ENCODE data around the gene KLHL3. TPM values are rescaled to one million over a fixed set of nuclear protein-coding genes. Genes with fewer than 3 reads are reported as not detected.

Gene KLHL3
- total RNA-seq, 1 experiment from 2014 or later, result 3.5 TPM

GRCh38 chr5:137754188-137754960 lies 18.5 kb upstream of the KLHL3 start, which contains the start of gene HNRNPA0:
Gene HNRNPA0, minus strand, starts transcription at chr5:137754363. Its CDS starts 297 bp downstream, at chr5:137754066.
- no peaks in the 10 kb centered on the region for H3K27me3 Mint-ChIP-seq (ENCODE audit: insufficient read depth, unreplicated experiment)
- H3K4me3 Mint-ChIP-seq (ENCODE audit: unreplicated experiment), result peak within 1 kb of the TSS; percentile 97
- no peaks in the 10 kb centered on the region for H3K4me1 Mint-ChIP-seq (ENCODE audit: low read depth, unreplicated experiment)
- Histone ChIP-seq H3K27me3 (replicated peaks; ENCODE audit: control insufficient read depth, insufficient read depth, low read length) (no peaks in the 10 kb centered on the region), H3K4me3 (ENCODE audit: low read depth, low read length) (peak within 1 kb of the TSS; percentile 91), H3K9me3 (no peaks in the 10 kb centered on the region), H3K36me3 (ENCODE audit: control insufficient read depth, insufficient read depth, low read length) (0 out of 2 replicates have a peak, but pooled peaks cover 1% of the 10 kb centered on the region), H3K4me1 (peaks cover 20% of the 10 kb centered on the region)
- H3K9me3 Mint-ChIP-seq (ENCODE audit: unreplicated experiment), result no peaks in the 10 kb centered on the region
- no TSS peak for BruUV-seq (replicated peaks)
- H3K36me3 Mint-ChIP-seq (ENCODE audit: insufficient read depth, unreplicated experiment), result peaks cover 48% of the 10 kb centered on the region
- TF ChIP-seq CTCF (IDR thresholded peaks at IDR 0.05; ENCODE audit: insufficient read depth in 1 of 2, low read depth in 1 of 2, low read length in 1 of 2, severe bottlenecking in 1 of 2, unreplicated experiment in 1 of 2), result no peak
- intact Hi-C loops (cut with micrococcal nuclease; ENCODE audit: unreplicated experiment), result no loop called here
- CTCF ChIA-PET, result interaction anchor here (0.9 to 1.5 kb wide), 2 partner anchors 12 to 14 kb away, joined by 5 to 13 read pairs; no protein-coding TSS in a partner anchor
- H3K27ac Mint-ChIP-seq (ENCODE audit: unreplicated experiment), result peak within 1 kb of the TSS; percentile 100
- POLR2A ChIA-PET, result interaction anchor here (0.6 kb wide), 2 partner anchors 57 to 784 kb away, joined by 3 to 5 read pairs; no protein-coding TSS in a partner anchor
- peak; percentile 97 to 98 for DNase-seq

DNA sequence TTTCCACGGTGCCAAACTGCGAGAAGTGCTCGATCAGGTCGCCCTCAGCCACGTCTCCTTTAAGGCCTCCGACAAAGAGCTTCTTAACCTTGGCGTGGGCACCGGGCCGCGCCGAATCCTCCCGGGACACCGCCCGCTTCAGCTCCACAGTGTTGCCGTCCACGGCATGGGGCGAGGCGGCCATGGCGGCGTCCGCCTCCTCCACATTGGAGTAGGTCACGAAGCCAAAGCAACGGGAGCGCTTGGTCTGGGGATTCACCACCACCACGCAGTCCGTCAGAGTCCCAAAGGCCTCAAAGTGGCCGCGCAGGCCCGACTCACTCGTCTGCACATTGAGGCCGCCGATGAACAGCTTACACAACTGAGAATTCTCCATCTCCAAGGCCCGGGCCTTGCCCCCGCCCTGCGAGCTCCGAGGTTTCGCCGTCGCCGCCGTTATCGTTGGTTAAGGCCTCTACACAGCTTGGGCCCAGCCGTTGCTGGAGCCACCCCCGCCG lies 17.9 kb upstream of the KLHL3 start:
- intact Hi-C loops (cut with micrococcal nuclease; ENCODE audit: unreplicated experiment), result no loop called here
- no peak for TF ChIP-seq CTCF (IDR thresholded peaks at IDR 0.05; ENCODE audit: insufficient read depth in 1 of 2, low read depth in 1 of 2, low read length in 1 of 2, severe bottlenecking in 1 of 2, unreplicated experiment in 1 of 2)
- TSS peak; percentile 68 for BruUV-seq (replicated peaks)
- Mint-ChIP-seq H3K9me3 (ENCODE audit: unreplicated experiment) (no peaks in the 10 kb centered on the region), H3K36me3 (ENCODE audit: insufficient read depth, unreplicated experiment) (peaks cover 52% of the 10 kb centered on the region), H3K4me1 (ENCODE audit: low read depth, unreplicated experiment) (no peaks in the 10 kb centered on the region), H3K27ac (ENCODE audit: unreplicated experiment) (peak overlapping the region; percentile 100), H3K27me3 (ENCODE audit: insufficient read depth, unreplicated experiment) (no peaks in the 10 kb centered on the region), H3K4me3 (ENCODE audit: unreplicated experiment) (peak overlapping the region; percentile 97)
- H3K36me3 ChIP-seq (ENCODE audit: control insufficient read depth, insufficient read depth, low read length), result 0 out of 2 replicates have a peak, but pooled peaks cover 1% of the 10 kb centered on the region
- ChIA-PET CTCF (interaction anchor here (0.9 to 1.5 kb wide), 2 partner anchors 12 to 13 kb away, joined by 5 to 13 read pairs; no protein-coding TSS in a partner anchor), POLR2A (interaction anchor here (0.6 kb wide), 1 partner anchor 57 kb away, joined by 3 read pairs; no protein-coding TSS in a partner anchor)
- H3K4me1 ChIP-seq, result peaks cover 20% of the 10 kb centered on the region
- H3K9me3 ChIP-seq, result no peaks in the 10 kb centered on the region
- DNase-seq, result no peak
- H3K27me3 ChIP-seq (replicated peaks; ENCODE audit: control insufficient read depth, insufficient read depth, low read length), result no peaks in the 10 kb centered on the region
- peak overlapping the region; percentile 91 for H3K4me3 ChIP-seq (ENCODE audit: low read depth, low read length)

Data from Caco-2 (cell line).